ENCODE data around the gene GLO1.

- TF ChIP-seq POLR2A (IDR thresholded peaks at IDR 0.05; ENCODE audit: low read length): no peak
- no peak for TF ChIP-seq GATA1 (IDR thresholded peaks at IDR 0.05; ENCODE audit: low read depth, low read length)
Measured at GRCh38 chr6:38696345-38696744, 6.6 kb downstream of the GLO1 start.

Data from erythroblast (primary cell).